Adrenal gland (tissue), 19 donors: Measurements from ENCODE around the gene SOHLH2. TPM values are rescaled to one million over a fixed set of nuclear protein-coding genes. Genes with fewer than 3 reads are reported as not detected.

Experiments
- DNase-seq, 7 donors: peaks; one replicate each; pipeline ENCODE4 v3.0.0-alpha.2; 2019 to 2020
- H3K27ac ChIP-seq, 5 donors: fragments of 200-600 bp; sonication (generic) in 4 of 5; 1 replicate in 3 of 5; 2 replicates in 2 of 5; pipeline versions ENCODE4 v1.5.1 to v1.8.0; 2016 to 2020; ENCODE audit warnings: mild to moderate bottlenecking in 1 of 5
- H3K27me3 ChIP-seq: fragments of 200-600 bp; 2 replicates; pipeline ENCODE4 v1.8.0; 2021
- H3K36me3 ChIP-seq, 2 donors: fragments of 200-600 bp; replicated peaks in 1 of 2; 1 replicate in 1 of 2; 2 replicates in 1 of 2; pipeline versions ENCODE4 v1.5.1 to v1.8.0; 2018 to 2022
- H3K4me1 ChIP-seq, 2 donors: fragments of 200-600 bp; replicated peaks in 1 of 2; 1 replicate in 1 of 2; 2 replicates in 1 of 2; pipeline versions ENCODE4 v1.5.1 to v1.8.0; 2018 to 2021
- H3K4me3 ChIP-seq, 4 donors: fragments of 200-600 bp; sonication (generic) in 3 of 4; one replicate each; pipeline ENCODE4 v1.5.1; 2016 to 2018
- H3K9me3 ChIP-seq, 3 donors: fragments of 200-600 bp; sonication (generic) in 1 of 3; replicated peaks in 1 of 3; 1 replicate in 2 of 3; 2 replicates in 1 of 3; pipeline versions ENCODE4 v1.5.1 to v1.8.0; 2016 to 2021
- POLR2A ChIP-seq, 2 donors: fragments of 450-650 bp; IDR thresholded peaks; one replicate each; pipeline ENCODE4 v1.6.1; 2017; ENCODE audit warnings: antibody characterized with exemption in 2 of 2, mild to moderate bottlenecking in 2 of 2, moderate library complexity in 1 of 2
- WGBS, 4 donors: extraction: QIAGEN DNeasy Blood & Tissue Kit in 2 of 4; methylation state at CpG; one replicate each; pipeline versions ENCODE4 v1.1.5 to v1.1.7; 2013 to 2017; 5-methylcytosine and 5-hydroxymethylcytosine counted together
- intact Hi-C, 2 donors: fragments of 100-400 bp; cut with DNase I; formaldehyde crosslinking; loops; one replicate each; pipeline versions ENCODE4 v1.14.1 to v1.15.0; 2022 to 2023
- long read RNA-seq, 10 donors: library from polyadenylated mRNA in 3 of 10; unstranded in 2 of 10; stranded (forward) in 1 of 10; transcript quantifications; one replicate each; pipeline ENCODE4 v2.0.0 and lab custom pipeline, GENCODE V29; 2021 to 2026
- polyA plus RNA-seq, 3 donors: library from polyadenylated mRNA; stranded (reverse); fragments of 200-250 nt in 2 of 3; fragments of 350-450 nt in 1 of 3; fragmentation: Illumina TruSeq in 1 of 3; extraction: RNeasy Lipid Tissue Mini Kit (QIAGEN cat#74804) in 1 of 3; gene quantifications; one replicate each; pipeline ENCODE4 v1.2.3, GENCODE V29; 2013 to 2014
- total RNA-seq, 9 donors: library from RNA; depleted of rRNA in 4 of 9; stranded (reverse); fragments of >200 nt in 4 of 9; fragments of 120-200 nt in 1 of 9; fragmentation: NEBNext Ultra II Directional in 1 of 9; extraction: Animal tissue kit (Norgen Biotek cat#: 25700) in 1 of 9; gene quantifications; one replicate each; pipeline versions ENCODE4 v1.1.0 to v1.2.4, GENCODE V29; 2013 to 2023
- TF ChIP-seq, protein P1 (sequence below), 6 experiments: fragments of 450-650 bp in 4 of 6; fragments of 200-600 bp in 2 of 6; sonication (generic) in 1 of 6; IDR thresholded peaks; 1 replicate in 5 of 6; 2 replicates in 1 of 6; pipeline versions ENCODE4 v1.5.1 to v1.8.0; 2016 to 2021; ENCODE audit warnings: antibody characterized with exemption in 6 of 6, mild to moderate bottlenecking in 2 of 6, moderate library complexity in 1 of 6
- donor health status: healthy with polysubstance abuse.
- donor health status: Bipolar disorder and iron deficiency.
- donor health status: DM: yes; HTN: yes; CAD: no.
- donor health status: DM: no; HTN: no; CAD: no.
- donor health status: DM: no; HTN: no; CAD: no.
- donor health status: DM: yes; HTN: yes; CAD: no.

Gene SOHLH2, protein sequence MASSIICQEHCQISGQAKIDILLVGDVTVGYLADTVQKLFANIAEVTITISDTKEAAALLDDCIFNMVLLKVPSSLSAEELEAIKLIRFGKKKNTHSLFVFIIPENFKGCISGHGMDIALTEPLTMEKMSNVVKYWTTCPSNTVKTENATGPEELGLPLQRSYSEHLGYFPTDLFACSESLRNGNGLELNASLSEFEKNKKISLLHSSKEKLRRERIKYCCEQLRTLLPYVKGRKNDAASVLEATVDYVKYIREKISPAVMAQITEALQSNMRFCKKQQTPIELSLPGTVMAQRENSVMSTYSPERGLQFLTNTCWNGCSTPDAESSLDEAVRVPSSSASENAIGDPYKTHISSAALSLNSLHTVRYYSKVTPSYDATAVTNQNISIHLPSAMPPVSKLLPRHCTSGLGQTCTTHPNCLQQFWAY
- total RNA-seq, result 1 to 10 TPM in 3 of 9 donors, under 1 TPM in 3, not detected in 3; 0.18 to 1.6 (median 0.80) TPM
- 1 to 10 TPM in 1 of 3 donors, under 1 TPM in 2; 0.26 to 1.4 (median 0.67) TPM for polyA plus RNA-seq
- long read RNA-seq, donor 1, result 0 reads
- long read RNA-seq, donor 2, result 0 reads
- long read RNA-seq, donor 3, result 0 reads
- long read RNA-seq, donor 4, result 0 reads
- long read RNA-seq, donor 5, result 0 reads
- long read RNA-seq, donor 6, result 0 reads
- long read RNA-seq, donor 7, result 0 reads
- long read RNA-seq, donor 8, result 0 reads
- long read RNA-seq, donor 9, result 0 reads
- long read RNA-seq, donor 10, result 0 reads

DNA sequence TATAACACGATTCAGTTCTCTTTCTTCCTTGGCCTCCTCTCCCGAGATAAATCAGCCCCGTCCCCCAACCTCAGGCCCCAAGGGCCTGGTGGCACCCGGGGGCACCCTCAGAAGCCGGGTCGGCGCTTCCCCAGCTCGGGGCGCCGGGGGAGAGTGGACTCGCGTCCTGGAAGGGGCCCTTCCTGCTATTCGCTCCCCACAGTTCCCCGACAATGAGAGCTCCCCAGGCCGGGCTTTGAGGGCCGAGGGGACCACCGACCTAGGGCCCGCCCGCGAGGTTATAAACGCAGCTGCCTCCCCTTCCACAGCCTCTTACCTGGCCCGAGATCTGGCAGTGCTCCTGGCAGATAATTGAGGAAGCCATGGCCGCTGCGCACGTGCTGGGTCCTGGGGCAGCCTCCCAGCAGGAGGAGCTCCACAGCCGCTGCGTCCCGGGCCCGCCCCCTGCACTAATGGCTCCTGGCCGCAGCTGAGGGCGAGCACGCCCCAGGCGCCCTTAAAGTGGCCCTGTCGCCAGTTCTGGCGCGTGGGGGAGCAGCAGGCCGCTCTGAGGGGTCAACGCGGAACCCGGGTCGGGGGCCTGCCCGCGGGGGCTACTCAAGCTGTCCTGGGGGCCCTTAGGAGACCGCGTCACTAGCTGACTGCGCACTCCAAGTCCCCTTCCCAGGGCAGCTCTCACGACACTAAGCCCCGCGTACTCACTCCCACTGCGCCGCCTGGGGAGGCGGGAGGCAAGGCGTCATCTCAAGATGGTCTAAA, at the start of gene SOHLH2:
Gene SOHLH2, minus strand, starts transcription at position 394 of the 759 bp plus-strand sequence. Its CDS starts 30 bp downstream, at position 364.
- Histone ChIP-seq H3K9me3 (no peaks in the 10 kb centered on the region), H3K36me3 (no peaks in the 10 kb centered on the region), H3K27ac (no peak within 1 kb of the TSS), H3K27me3 (no peaks in the 10 kb centered on the region), H3K4me1 (no peaks in the 10 kb centered on the region), H3K4me3 (no peak within 1 kb of the TSS)
- intact Hi-C loops, result no loop called here
- 94 to 96% (median 95%) methylated on average over 22 to 53 of the region's 53 CpGs for WGBS, 4 donors
- no peak for DNase-seq
- no peak for TF ChIP-seq POLR2A (IDR thresholded peaks at IDR 0.05)
- TF ChIP-seq, protein P1, sequence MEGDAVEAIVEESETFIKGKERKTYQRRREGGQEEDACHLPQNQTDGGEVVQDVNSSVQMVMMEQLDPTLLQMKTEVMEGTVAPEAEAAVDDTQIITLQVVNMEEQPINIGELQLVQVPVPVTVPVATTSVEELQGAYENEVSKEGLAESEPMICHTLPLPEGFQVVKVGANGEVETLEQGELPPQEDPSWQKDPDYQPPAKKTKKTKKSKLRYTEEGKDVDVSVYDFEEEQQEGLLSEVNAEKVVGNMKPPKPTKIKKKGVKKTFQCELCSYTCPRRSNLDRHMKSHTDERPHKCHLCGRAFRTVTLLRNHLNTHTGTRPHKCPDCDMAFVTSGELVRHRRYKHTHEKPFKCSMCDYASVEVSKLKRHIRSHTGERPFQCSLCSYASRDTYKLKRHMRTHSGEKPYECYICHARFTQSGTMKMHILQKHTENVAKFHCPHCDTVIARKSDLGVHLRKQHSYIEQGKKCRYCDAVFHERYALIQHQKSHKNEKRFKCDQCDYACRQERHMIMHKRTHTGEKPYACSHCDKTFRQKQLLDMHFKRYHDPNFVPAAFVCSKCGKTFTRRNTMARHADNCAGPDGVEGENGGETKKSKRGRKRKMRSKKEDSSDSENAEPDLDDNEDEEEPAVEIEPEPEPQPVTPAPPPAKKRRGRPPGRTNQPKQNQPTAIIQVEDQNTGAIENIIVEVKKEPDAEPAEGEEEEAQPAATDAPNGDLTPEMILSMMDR (IDR thresholded peaks at IDR 0.05), result no peak

DNA sequence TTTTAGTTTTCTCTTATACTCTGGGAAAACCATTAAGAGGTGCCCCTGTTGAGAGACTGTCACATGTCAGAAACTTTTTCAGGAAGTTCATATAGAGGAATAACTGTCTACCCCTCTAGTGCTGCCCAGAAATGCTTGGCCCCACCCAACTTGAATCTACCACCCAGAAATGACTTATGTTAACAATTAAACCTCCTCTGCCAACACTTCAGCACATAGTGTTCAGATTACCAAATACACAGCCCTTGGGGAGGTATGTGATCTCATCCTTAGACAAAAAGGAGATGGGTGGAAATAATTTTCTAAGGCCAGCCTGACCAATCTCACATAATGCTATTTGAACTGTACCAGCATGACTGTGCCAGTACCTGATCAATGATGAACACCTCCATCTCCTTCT, 47.6 kb upstream of the SOHLH2 start:
- H3K4me1 ChIP-seq, result no peaks in the 10 kb centered on the region
- intact Hi-C loops, result no loop called here
- no peak overlapping the region for H3K27ac ChIP-seq
- H3K27me3 ChIP-seq, result no peaks in the 10 kb centered on the region
- TF ChIP-seq, protein P1 (IDR thresholded peaks at IDR 0.05), result no peak
- TF ChIP-seq POLR2A (IDR thresholded peaks at IDR 0.05), result no peak
- H3K4me3 ChIP-seq, result no peak overlapping the region
- DNase-seq, result no peak
- no peaks in the 10 kb centered on the region for H3K36me3 ChIP-seq
- no peaks in the 10 kb centered on the region for H3K9me3 ChIP-seq

DNA sequence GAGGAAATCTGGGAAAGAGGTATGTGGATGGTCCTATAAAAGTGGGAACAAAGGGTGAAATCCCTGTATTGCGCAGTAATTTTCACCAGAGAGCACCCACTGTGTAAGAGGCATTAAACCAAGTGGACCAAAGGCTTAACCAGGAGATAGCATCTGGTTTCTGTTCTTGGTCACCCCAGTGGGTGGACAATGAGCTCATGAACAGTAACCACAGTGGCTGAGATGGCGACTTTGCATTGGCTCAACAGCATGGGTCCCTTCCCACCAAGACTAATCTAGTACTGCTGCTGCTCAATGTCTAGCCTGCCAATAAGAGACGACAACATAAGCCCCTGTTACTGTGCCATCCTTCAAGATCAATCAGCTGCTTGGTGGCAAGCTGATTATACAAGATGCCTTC, 46.7 kb upstream of the SOHLH2 start:
- TF ChIP-seq POLR2A (IDR thresholded peaks at IDR 0.05), result no peak
- TF ChIP-seq, protein P1 (IDR thresholded peaks at IDR 0.05), result no peak
- Histone ChIP-seq H3K4me1 (no peaks in the 10 kb centered on the region), H3K27ac (no peak overlapping the region), H3K9me3 (no peaks in the 10 kb centered on the region), H3K27me3 (no peaks in the 10 kb centered on the region), H3K4me3 (no peak overlapping the region), H3K36me3 (no peaks in the 10 kb centered on the region)
- no peak for DNase-seq
- intact Hi-C loops, result no loop called here
- 91 to 95% (median 93%) methylated on average over 3 of the region's 3 CpGs for WGBS, 4 donors
